T1000 (cell line): ENCODE results near the gene PCBP4.
A peak's percentile ranks its signal among the peaks of the same experiment; 100 is the strongest.
"Not testable (repeated sequence)": the region's sequence is repeated elsewhere in the genome, so short reads cannot be mapped to it uniquely, and the experiment has no call there.

Experiments used
- DNase-seq: peaks from one replicate; lab custom pipeline; 2025; ENCODE audit warnings: mixed read lengths; lab: John Stamatoyannopoulos, UW

Gene PCBP4

GRCh38 chr3:51994530-51994929, 27.3 kb upstream of the PCBP4 start:
- DNase-seq, result no peak

GRCh38 chr3:51993657-51994056, 26.4 kb upstream of the PCBP4 start:
- not testable (repeated sequence) for DNase-seq

- no peak for DNase-seq
Measured at GRCh38 chr3:51992017-51992682, 24.9 kb upstream of the PCBP4 start.

GRCh38 chr3:51990501-51990971, 23.3 kb upstream of the PCBP4 start:
- DNase-seq, result not testable (repeated sequence)

- DNase-seq, result no peak
Measured at GRCh38 chr3:51988286-51989146, 21.3 kb upstream of the PCBP4 start.

DNA sequence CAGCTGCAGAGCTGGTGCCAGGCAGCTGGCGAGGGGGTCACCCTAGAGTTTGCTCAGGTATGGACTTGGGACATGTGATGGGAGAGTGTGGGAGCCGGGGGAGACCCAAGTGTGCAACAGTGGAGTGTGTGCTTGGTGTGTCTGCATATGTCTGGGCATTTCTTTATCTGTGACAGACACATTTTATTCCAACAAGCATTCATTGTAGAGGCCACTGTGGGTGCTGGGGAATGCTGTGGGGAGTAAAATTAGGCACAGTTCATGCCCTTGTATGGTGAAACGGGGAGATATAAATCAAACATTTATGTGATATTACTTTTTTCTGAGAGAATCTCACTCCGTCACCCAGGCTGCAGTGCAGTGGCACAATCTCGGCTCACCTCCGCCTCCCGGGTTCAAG, 20.3 kb upstream of the PCBP4 start:
- DNase-seq, result no peak

- DNase-seq, result no peak
Measured at GRCh38 chr3:51986010-51986947, 19.0 kb upstream of the PCBP4 start.

DNA sequence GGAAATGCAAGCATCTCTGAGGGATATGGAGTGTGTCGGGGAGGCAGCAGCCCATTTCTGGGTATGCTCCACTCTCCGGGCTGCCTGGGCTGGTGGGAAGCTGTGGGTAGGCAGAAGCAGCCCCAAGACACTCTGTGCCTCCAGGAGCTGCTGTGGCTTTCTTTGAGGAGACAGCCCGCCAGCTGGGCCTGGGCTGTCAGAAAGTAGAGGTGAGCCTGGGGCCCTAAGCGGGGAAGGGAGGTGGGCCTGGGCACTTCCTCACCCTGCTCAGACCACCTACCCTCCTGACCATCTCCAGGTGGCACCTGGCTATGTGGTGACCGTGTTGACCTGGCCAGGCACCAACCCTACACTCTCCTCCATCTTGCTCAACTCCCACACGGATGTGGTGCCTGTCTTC, 17.8 kb upstream of the PCBP4 start:
- no peak for DNase-seq

GRCh38 chr3:51984269-51984647, 17.0 kb upstream of the PCBP4 start:
- DNase-seq, result no peak

DNA sequence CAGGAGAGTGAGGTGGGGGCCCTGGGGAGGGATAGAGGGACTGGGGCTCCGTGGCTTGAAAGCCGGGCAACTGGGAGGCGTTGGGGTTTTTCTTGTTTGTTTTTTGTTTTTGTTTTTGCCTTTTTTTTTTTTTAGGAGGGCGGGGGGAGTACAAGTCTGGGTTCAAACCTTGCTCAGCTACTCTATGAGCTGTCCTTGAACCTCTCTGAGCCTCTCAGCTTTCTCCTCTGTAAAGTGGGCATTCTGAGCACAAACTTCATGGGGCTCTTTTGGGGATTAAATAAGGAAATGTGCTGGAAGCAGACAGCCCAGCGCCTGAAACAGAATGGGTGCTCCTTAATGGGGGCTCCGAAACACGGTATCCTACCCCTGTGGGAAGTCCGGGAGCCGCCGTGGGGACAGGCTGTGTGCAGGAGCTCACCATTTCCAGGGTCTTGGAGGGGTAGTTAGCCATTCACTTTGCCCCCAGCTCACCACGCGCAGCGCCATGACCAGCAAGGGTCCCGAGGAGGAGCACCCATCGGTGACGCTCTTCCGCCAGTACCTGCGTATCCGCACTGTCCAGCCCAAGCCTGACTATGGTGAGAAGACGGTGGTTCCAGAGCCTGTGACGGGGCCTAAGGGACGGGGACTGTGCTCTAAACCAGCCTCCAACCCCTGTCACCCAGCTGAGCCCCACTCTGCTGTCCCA, 16.5 kb upstream of the PCBP4 start:
- DNase-seq, result no peak

DNA sequence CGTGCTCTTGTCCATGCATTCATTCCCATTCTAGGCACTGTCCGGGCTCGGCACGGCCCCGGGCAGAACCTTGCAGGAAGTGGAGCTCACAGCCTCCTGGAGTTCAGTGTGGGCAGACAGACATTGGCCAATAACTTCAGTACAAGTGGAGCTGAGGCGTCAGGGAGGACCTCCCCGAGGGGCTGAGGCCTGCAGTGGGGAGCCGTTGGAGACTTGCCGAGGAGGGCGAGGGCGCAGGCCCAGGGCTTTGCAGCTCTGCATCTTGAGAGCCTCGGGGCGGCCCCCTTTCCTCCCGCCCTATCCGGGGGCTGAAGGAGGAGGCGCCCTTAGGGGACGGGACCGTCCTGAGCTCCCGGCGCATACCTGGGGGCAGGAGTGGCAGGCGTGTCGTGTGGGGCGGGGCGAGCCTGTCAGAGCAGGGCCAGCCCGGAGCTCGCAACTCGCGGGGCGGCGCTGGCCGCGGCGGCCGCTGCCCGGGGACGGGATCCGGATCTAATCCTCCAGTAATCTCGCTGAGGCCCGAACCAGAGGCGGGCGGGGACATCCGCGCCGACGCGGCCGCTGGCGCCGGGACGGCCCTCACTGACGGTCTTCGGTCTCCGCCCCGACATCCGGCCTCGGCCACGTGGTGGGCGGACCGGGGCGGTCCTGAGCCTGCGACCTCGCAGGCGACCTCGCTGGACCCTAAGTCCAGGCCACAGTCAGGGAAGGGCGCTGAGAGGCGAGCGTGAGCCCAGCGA, 15.8 kb upstream of the PCBP4 start, which contains the start of gene ACY1:
Gene ACY1 (plus strand): TSS at position 698 of the 740 bp plus-strand sequence. CDS start 530 bp downstream, outside the sequence.
- peak; percentile 89 for DNase-seq

GRCh38 chr3:51982352-51982837, 15.1 kb upstream of the PCBP4 start:
- DNase-seq, result no peak

- DNase-seq, result no peak
Measured at GRCh38 chr3:51980253-51980652, 13.0 kb upstream of the PCBP4 start.

DNA sequence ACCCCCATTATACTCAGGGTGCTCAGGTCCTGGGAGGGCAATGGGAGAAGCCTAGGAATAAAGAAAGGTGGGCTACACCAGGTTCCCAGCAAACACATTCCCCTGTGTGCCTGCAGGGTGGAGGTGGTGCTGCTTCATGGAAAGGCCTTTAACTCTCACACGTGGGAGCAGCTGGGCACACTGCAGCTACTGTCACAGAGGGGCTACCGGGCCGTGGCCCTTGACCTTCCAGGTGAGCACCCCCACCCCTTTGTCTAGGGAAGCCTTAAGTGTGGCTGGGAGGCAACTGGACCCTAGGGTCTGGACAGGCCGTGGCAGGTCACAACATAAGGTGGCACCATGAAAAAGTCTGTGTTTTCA, 10.9 kb upstream of the PCBP4 start:
- DNase-seq, result no peak

- DNase-seq, result no peak
Measured at GRCh38 chr3:51977446-51978142, 10.3 kb upstream of the PCBP4 start.

DNA sequence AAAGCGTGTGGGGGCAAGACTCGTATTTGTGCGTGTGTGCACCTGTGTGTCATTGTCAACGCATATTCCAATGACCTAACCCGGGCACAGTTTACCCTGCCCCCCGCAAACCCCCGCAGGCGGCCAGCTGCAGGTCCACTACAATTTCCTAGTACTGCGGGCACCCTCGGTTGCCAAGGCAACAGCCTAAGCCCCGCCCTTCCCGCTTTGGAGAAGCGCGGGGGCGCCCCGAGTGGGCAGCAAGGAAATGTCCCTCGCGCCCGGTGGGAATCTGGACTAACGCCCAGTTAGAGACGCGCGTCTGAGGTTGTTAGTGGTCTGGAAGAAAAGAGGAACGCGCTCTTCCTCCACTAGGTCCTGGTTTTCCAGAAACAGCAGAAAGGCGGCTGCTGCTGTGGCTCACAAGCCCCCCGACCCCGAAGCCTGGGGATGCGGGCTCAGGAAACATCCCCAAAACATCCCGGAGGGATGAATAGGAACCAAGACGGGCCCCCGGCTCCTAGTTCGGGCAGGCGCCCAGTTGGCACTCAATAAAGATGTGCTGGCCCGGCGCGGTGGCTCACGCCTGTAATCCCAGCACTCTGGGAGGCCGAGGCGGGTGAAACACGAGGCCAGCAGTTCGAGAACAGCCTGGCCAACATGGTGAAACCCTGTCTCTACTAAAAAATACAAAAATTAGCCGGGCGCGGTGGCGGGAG, 8.7 kb upstream of the PCBP4 start:
- DNase-seq, result peak; percentile 49

GRCh38 chr3:51974963-51975851, 8.0 kb upstream of the PCBP4 start, which contains the start of gene ABHD14A:
ABHD14A (plus strand) TSS chr3:51975064; CDS start chr3:51975136, 72 bp downstream.
- DNase-seq, result peak; percentile 50

DNA sequence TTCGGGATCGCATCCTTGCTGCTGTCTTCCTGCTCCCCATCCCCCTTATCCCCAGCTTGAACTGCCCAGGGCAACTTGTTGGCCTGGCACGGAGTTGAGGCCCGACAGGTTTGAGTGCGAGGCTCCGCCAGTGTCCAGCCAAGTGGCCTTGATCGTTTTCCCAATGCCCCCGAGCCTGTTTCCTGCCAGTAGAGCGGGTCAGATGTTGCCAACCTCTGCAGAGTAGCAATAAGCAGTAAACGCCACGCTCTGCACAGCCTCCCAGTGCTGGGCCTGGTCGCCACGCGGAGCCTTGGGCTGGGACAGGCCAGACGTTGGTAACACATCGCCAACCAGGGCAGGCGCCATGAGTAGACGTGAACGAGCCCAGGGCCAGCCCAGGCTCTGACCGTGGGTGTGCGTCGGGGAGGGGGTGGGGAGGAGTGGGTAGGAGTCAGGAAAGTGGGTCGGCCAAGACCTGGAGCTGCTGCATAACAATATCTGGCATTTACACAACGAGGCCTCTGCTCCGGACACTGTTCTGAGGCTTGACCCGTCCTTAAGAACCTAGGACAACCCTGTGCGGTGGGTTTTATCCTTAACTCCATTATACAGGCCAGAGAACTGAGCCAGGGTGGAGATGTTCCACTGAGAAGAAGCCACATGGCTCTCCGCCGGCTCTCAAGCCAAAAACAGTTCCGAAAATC, 7.2 kb upstream of the PCBP4 start:
- DNase-seq, result no peak
